Ecto neural progenitor cell (in vitro differentiated cells): ENCODE results near the gene HDGFL3.
"Not testable (repeated sequence)": the region's sequence is repeated elsewhere in the genome, so short reads cannot be mapped to it uniquely, and the experiment has no call there.

Experiments used
- DNase-seq: peaks from one replicate; pipeline ENCODE4 v3.0.0-alpha.2; 2018; ENCODE audit warnings: low spot score

HDGFL3 gene

GRCh38 chr15:83193721-83194120, 13.9 kb downstream of the HDGFL3 start:
- no peak for DNase-seq

DNA sequence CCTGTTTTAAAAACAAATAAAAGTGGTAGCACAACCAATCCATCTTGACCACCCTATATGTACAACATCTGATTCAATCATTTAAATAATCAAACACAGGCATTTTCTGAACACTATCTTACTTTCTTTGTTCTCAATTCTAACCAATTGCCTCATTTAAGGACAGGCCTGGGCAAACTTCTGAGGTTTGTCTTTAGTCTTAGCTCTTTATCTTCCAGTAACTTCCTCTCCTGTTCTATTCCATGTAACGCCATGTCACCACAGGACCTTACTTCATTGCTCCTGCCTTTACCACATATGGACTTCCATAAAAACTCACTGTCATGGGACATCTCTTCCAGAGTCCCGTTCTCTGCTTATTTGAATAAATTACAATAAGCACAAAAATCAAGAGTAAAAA, 14.9 kb downstream of the HDGFL3 start:
- DNase-seq = no peak

DNA sequence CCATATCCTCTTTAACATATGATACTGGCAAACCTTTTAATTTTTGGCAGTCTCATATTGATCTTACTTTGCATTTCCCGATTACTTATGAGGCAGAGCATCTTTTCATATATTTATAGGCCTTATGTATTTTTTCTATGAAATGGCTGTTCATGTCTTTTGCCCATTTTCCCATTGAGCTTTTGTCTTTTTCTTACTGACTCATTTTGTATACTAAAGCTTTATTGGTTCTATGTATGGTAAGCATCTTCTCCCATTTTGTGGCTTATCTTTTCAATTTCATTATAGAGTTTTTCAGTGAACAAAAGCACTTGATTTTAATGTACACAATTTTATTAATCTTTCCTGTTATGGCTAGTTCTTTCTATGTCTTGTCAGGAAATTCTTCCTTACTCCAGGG, 17.2 kb downstream of the HDGFL3 start:
- DNase-seq = no peak

GRCh38 chr15:83185561-83185960, 22.1 kb downstream of the HDGFL3 start:
- no peak for DNase-seq

DNA sequence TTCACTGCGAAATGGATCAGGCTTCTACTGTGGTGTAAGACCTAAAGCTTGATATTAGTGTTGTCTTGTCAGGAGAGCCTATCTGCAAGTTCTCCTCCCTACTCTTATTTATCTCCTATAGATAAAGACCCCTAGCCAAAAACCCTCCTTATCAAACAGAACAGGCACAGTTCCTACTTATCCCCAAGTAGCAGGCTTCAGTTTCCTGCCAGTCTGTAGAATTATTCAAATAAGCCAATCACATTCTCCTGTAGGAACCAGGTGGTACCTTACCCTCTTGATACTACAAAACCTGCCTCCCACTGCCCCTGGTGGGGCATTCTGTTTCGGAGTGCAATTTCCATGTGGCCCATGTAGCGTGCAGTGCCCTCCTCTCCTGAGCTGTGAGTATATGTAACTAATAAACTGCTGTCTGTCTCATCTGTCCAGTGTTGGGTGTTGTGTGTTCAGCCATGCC, 28.7 kb downstream of the HDGFL3 start:
- no peak for DNase-seq

DNA sequence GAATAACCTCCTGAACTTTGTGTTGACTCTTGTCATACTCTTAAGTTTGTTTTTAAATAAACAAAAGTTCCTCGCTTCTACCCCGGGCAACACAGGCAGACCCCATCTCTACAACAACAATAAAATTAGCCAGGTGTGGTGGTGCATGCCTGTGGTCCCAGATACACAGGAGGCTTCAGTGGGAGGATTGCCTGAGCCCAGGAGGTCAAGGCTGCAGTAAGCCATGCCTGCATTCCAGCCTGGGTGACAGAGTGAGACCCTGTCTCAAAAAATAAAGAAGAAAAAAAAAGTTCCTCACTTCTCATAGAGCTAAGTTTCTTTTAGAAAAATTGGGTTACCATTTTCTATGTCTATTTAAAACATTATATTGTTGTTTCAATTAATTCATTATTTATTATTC, 29.2 kb downstream of the HDGFL3 start:
- DNase-seq = no peak

- DNase-seq = no peak
Observed at GRCh38 chr15:83174891-83175290, 32.7 kb downstream of the HDGFL3 start.

GRCh38 chr15:83170474-83171165, 37.0 kb downstream of the HDGFL3 start:
- DNase-seq = no peak

DNA sequence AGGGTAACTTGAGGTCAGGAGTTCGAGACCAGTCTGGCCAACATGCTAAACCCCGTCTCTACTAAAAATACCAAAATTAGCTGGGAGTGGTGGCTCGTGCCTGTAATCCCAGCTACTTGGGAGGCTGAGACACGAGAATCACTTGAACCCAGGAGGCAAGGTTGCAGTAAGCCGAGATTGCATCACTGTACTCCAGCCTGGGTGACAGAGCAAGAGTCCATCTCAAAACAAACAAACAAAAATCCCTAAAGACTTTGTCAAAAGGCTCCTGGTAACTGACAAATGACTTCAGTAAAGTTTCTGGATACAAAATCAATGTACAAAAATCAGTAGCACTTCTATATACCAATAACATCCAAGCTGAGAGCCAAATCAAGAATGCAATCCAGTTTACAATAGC, 38.0 kb downstream of the HDGFL3 start:
- not testable (repeated sequence) for DNase-seq

GRCh38 chr15:83166830-83167229, 40.8 kb downstream of the HDGFL3 start:
- no peak for DNase-seq

- no peak for DNase-seq
Observed at GRCh38 chr15:83166218-83166617, 41.4 kb downstream of the HDGFL3 start.

- DNase-seq = no peak
Observed at GRCh38 chr15:83164771-83165404, 42.7 kb downstream of the HDGFL3 start.

GRCh38 chr15:83164111-83164770, 43.4 kb downstream of the HDGFL3 start:
- no peak for DNase-seq

DNA sequence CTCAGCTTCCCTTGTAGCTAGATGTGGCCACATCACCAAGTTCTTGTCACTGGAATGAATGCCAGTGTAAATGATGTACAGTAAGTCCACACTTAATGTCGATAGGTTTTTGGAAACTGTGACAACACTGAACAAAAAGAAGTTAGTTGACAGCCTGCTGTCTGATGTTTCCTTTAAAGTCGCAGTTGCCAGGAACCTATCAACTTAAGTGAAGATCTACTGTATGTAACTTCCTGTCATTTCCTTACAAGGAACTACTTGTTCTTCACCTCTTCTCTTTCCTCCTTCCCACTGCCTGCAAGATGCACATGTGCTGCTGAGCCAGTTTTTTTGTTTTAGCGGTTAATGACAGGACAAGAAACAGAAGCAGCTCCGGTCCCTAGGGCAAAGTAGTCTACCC, 44.6 kb downstream of the HDGFL3 start:
- no peak for DNase-seq

DNA sequence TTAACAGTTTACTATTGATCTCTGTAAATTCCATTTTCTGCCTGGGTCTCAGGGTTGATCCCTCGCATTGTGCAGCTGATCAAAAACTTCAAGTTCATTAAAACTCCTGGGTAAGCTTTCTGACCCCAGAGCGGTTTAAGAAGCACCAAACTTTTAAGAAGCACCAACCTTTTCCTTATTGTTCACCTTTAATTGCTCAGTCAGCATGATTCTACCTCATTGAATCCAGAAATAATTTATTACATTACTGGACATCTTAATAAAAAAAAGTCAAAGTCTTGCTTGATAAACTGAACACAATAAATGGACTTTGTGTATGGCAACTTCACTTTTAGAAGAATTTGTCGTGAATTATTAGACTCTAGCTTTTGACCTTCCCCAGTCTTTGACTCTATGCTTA, 46.9 kb downstream of the HDGFL3 start:
- DNase-seq = no peak

GRCh38 chr15:83158393-83158792, 49.2 kb downstream of the HDGFL3 start:
- no peak for DNase-seq

DNA sequence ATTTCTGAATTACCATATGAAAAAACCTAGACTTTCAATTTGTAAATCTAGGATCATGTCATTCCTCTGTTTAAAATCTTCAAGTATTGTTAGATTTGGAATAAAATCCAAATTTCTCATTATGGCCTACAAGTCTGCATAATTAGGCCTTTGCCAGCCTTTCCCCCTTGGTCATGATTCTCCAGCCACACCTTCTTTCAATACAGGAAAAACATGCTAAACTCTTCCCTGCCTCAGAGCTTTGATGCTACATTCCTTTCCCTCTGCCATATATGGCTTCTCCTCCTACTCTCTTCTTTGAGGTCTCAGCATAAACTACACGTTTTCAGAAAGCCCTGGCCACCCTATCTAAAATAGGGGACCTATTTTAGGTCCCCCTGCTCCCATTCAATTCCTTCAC, 51.7 kb downstream of the HDGFL3 start:
- DNase-seq = no peak

DNA sequence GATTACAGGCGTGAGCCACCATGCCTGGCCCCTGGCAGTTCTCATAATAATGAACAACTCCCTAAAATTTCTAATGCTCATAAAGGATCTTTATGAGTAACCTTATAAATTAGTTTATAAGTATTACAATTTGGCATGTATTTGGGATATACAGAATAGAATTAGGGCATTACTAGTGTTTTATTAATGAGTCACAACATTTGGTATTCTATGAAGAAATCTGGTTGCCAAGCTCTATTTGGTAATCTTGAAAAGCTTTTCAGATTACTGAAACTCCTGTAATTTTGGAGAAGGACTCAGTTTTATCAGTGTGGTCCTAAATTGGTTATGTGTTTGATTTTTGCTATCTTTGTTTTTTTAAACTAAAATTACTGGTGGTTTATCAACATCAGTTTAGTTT, 54.3 kb downstream of the HDGFL3 start:
- no peak for DNase-seq

- no peak for DNase-seq
Observed at GRCh38 chr15:83144771-83145170, 62.9 kb downstream of the HDGFL3 start.

DNA sequence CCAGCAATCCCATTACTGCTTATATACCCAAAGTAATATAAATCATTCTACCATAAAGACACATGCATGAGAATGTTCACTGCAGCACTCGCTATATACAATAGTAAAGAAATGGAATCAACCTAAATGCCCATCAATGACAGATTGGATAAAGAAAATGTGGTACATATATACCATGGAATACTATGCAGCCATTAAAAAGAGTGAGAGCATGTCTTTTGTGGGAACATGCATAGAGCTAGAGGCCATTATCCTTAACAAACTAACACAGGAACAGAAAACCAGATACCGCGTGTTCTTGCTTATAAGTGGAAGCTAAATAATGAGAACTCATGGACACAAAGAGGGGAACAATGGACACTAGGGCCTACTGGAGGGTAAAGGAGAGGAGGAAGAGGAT, 65.5 kb downstream of the HDGFL3 start:
- DNase-seq = not testable (repeated sequence)

DNA sequence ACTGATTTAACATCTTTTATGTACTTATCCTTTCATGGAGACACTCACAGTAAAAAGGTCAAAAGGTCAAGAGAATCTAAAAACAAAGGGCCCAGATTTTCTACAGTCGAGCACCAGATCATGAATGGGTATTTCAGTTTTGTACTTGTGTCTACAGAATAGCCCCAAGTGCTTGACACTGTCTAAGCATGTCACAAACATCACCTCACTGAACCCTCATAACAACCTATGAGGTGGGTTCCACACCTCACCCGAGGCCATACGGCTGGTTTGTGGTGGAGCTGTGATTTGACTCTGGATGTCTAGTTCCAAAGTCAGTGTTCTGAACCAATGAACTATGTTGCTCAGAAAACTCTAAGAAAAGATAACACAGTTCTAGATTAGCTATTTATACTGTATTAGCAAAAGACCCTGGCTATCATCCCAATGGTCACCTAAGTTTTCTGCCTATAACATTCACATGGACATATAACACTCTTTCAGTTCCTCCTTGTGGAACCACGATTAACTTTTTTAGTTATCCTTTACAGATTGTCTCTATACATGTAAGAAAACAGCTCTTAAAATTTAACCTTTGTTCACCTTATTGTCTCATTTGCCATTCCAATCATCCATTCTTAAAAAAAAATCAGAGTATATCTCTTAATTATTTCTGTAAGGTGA, 74.6 kb downstream of the HDGFL3 start:
- DNase-seq = no peak

DNA sequence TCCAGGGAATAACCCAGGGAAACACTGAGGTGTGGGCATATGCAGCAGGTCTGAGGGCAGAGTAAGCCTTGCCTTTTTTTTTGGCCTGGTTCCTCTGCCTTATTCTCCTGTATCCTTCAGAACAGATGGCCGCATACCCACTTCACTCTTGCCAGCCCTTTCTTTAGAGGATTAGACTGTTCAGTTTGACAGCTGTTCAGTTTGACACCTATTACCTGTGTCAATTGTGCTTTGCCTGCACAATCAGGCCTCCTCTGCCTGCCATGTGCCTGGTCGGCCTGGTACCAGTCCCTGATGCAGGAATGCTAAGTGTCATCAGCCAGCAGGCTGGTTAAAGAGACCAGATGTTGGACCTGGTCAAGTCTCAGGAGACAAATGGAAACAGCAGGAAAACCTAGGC, 77.8 kb downstream of the HDGFL3 start:
- no peak for DNase-seq
